GM12864 (cell line): ENCODE data around the gene THRAP3.

Source experiments
- DNase-seq: peaks from one replicate; pipeline ENCODE4 v3.0.0-alpha.2; 2011; ENCODE audit warnings: low read depth
- H3K4me3 ChIP-seq: 2 replicates; pipeline ENCODE4 v1.5.1; 2011; ENCODE audit warnings: mild to moderate bottlenecking, low read depth, low read length, control low read depth
- TF ChIP-seq, protein P1 (sequence below): IDR thresholded peaks from 2 replicates; pipeline ENCODE4 v1.5.1; 2011; ENCODE audit warnings: low read depth, mild to moderate bottlenecking, moderate library complexity, low read length, control low read depth, inconsistent platforms; ENCODE audit errors: missing control alignments

The THRAP3 gene

GRCh38 chr1:36303244-36303643, 79.0 kb downstream of the THRAP3 start:
- no peak for DNase-seq
- no peak overlapping the region for H3K4me3 ChIP-seq
- TF ChIP-seq, protein P1, sequence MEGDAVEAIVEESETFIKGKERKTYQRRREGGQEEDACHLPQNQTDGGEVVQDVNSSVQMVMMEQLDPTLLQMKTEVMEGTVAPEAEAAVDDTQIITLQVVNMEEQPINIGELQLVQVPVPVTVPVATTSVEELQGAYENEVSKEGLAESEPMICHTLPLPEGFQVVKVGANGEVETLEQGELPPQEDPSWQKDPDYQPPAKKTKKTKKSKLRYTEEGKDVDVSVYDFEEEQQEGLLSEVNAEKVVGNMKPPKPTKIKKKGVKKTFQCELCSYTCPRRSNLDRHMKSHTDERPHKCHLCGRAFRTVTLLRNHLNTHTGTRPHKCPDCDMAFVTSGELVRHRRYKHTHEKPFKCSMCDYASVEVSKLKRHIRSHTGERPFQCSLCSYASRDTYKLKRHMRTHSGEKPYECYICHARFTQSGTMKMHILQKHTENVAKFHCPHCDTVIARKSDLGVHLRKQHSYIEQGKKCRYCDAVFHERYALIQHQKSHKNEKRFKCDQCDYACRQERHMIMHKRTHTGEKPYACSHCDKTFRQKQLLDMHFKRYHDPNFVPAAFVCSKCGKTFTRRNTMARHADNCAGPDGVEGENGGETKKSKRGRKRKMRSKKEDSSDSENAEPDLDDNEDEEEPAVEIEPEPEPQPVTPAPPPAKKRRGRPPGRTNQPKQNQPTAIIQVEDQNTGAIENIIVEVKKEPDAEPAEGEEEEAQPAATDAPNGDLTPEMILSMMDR, result no peak

- DNase-seq, result no peak
- H3K4me3 ChIP-seq, result no peak overlapping the region
Measured at GRCh38 chr1:36303650-36304360, 79.6 kb downstream of the THRAP3 start.

GRCh38 chr1:36304521-36304920, 80.3 kb downstream of the THRAP3 start:
- no peak for DNase-seq
- no peak overlapping the region for H3K4me3 ChIP-seq
- TF ChIP-seq, protein P1, result no peak

More at GRCh38 chr1:36303650-36304360, 79.6 kb downstream of the THRAP3 start:
- TF ChIP-seq, protein P1, result no peak

GRCh38 chr1:36304970-36305914, 81.0 kb downstream of the THRAP3 start:
- TF ChIP-seq, protein P1, result no peak
- no peak overlapping the region for H3K4me3 ChIP-seq

DNA sequence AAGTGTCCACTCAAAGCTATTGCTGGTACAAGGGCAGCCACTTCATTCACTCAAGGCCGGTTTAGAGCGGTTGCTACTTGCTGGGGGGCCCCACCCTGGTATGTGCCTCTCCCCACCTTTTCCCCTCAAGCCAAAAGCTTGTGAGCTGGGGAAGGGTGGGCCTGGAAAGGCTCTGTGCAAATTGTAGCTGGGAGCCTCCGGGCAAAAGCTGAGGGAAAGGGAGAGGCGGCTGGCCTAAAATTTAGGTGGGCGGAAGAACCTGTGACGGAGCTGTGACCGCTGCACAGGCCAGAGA, 81.6 kb downstream of the THRAP3 start:
- no peak for DNase-seq
- TF ChIP-seq, protein P1, result no peak
- peak overlapping the region; percentile 66 for H3K4me3 ChIP-seq

More at GRCh38 chr1:36304970-36305914, 81.0 kb downstream of the THRAP3 start:
- no peak for DNase-seq

DNA sequence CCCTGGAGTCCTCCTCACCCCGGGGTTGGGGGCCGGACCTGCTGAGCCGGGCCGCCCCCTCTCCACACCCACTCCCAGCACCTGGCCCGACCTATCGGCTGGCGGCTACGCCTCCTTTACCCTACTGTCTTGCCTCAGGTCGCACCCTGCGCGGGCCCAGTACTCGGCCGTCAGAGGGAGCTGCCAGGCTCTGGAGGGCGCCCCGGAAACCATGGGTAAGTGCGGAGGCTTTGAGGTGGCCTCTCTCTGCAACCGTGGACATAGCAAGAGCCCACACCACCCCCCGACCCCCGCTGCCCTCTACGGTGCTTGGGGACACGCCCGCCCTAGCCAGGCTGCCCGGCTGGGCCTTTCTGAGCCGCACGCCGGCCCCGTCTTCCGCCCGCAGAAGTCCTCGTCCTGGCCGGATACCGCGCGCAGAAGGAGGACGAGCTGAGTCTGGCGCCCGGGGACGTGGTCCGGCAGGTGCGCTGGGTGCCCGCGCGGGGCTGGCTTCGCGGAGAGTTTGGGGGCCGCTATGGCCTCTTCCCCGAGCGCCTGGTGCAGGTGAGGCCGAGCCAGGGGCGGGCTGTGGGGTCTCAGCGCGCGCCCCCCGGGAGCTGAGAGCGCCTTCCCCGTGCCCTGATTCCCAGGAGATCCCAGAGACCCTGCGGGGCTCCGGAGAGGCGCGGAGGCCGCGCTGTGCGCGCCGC, 82.1 kb downstream of the THRAP3 start, which contains the start of gene SH3D21:
SH3D21 (plus strand) TSS at position 159 of the 692 bp plus-strand sequence; CDS start at position 212, 53 bp downstream.
- no peak for DNase-seq
- peak within 1 kb of the TSS; percentile 66 for H3K4me3 ChIP-seq
- TF ChIP-seq, protein P1, result no peak
